NCI-H524 treated with DMSO at 0.1 percent for 48 hours (cell line): ENCODE data around the gene MPPED2.

Experiments used
- DNase-seq: peaks from one replicate; lab custom pipeline; 2025; lab: John Stamatoyannopoulos, UW

Gene MPPED2

DNA sequence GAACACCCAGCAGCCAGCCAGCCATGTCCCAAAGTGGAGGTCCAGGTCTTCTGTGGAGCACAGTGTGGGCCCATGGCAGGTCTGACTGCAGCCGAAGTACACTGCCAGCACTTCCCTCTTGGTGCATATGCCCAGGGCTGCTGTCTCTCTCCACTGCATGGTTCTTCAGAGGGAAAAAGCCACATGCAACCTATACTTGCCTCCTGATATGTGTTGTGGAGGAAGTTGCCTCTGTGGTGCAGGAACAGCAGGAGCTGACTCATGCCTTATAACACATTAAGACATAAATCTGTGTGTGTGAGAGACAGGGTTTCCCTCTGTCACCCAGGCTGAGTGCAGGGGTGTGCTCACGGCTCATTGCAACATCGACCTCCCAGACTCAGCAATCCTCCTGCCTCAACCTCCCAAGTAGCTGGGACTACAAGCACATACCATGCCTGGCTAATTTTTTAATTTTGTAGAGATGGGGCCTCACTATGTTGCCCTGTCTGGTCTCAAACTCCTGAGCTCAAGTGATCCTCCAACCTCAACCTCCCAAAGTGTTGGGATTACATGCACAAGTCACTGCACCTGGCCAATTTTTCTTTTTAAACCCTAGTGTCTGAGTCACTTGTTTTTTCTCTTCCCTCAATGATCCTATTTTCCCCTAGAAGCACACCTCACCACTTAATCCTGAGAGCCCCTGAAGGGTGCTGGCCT lies 98.8 kb downstream of the MPPED2 start:
- no peak for DNase-seq

GRCh38 chr11:30485756-30486155 lies 100.4 kb downstream of the MPPED2 start:
- no peak for DNase-seq

GRCh38 chr11:30485222-30485621 lies 100.9 kb downstream of the MPPED2 start:
- DNase-seq = no peak

DNA sequence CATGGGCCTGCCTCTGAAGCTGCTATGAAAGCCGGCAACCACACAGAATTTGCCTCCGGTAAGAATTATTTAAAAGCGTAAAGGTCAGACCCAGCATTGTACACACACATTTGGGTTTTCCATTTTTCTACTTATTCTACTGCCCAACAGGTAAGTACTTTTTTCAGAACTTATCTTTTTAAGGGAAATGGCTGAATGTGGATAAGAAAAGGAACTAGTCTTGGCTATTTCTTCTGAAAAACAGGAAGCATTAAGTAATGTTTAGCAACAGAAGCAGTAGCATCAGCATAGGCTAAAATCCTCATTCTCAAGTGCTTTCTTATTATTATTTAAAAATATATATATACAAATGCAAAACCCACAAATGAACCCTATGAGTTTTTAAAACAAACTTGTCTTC lies 103.1 kb downstream of the MPPED2 start:
- no peak for DNase-seq

DNA sequence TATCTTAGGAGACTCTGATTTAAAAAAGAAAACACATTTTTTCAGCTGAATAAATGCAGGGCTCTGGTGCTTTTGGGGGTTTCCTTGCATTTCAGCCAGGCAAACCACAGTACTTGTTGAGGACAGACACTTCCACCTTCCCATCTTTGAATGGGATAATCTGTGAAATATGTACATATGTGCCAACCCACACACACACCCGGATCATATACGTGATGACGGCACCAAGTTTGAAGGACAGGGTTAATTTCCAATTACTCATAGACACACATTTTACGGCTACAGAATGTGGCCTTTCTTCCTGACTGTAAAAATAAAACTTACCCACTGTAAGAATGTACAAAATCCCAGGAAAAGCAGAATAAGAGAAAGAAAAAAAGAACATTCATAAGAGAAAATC lies 104.4 kb downstream of the MPPED2 start:
- DNase-seq = no peak

DNA sequence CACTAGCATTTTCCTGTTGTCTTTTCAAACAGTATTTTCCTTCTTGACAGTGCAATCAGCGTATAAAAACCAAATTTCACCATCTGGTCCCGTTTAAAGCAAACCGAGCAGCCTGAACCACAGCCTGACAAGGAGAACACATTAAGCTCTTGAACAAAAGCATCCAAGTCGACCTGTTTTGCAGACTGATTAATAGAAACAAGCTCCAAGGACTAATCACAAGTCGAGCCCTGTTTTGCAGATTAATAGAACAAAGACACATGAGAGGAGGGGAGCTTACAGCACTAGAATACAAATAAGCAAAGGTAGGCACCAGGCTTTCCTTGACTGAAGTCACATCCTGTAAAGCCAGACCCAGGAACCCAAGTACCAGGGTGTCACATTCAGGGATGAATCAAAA lies 104.8 kb downstream of the MPPED2 start:
- DNase-seq = no peak

DNA sequence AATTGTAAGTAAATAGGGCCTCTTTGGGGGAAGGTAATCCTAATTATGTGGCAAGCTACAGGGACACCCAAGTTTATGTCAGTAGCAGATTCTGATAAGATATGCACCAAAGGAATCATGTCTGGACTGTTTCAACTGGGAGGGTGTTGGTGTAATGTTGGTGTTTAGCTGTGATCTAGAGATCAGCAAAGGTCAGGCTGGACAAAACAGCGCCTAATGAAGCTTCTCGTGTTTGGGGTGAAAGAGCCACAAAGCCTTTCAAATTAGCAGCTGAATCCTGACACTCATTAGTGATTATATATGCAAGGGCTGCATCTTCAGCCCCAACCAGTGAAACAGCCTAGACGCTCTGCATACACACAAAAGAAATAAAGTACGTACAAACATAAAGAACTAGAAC lies 106.3 kb downstream of the MPPED2 start:
- DNase-seq = no peak

DNA sequence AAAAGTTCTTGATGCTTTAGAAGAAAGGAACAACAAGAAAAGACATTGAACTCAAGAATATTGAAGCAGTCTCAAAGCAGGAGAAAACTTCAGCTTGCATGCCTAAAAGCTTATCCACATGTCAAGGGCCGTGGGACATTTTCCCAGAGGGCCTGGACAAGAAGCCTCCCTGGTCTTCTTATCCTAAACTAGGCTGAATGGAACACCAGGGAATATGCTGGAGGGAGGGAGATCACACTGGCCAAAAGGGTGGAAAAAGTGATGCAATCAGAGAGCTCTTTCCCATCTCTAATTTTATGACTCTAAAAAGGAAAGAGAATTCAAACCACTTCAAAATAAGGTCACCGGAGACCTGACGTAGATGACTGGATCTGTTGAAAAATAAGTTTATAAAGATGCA lies 107.2 kb downstream of the MPPED2 start:
- DNase-seq = no peak

DNA sequence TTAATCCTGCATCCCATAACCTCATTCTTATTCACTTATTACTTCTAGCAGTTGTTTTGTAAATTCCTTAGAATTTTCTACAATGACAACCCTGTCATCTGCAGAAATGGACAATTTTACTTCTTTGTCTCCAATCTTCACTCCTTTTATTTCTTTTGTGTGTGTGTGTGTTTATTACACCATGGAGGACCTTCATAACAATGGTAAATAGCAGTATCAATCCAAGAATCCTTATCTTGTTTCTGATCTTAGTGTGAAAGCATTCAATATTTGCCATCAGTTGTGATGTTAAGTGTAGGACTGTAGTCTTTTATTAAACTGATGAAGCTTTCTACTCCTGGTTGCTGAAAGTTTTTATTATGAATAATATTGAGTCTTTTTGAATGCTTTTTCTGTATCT lies 109.1 kb downstream of the MPPED2 start:
- DNase-seq = no peak

DNA sequence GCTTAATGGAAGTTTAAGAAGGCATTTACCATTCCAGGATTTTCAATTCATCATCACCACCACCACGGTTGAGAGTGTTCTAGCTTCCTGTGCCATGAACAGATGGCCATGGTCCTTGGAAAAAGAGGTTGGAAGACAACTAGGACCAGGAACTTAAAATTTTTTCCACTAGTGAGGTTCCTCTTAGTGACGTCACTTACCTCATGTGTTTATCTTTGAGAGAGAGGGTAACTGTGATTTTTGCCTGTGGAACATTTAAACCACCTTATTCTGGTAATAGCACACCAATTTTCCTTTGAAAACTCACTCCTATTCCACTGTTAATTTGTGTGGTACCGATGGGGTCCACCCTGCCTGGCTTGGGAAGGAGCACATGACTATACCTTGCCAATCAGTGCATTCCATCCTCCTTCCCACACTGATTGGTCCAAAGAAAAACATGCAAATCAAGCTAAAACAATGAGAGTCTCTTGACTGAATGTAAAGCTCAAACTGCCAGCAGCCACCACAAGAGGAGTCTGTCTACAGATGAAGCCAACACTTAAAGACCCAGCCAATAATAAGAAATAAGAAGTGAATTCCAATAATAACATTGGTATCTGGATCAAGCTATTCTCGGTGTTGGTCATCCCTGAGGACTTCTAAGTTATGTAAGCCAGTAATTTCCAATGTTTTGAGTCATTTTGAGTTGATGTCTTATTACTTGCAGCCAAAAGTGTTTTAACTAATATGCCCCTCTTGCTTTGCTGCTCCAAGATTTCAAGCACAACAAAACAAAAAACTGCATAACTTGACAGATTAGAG lies 111.8 kb downstream of the MPPED2 start:
- no peak for DNase-seq

- DNase-seq = no peak
Measured at GRCh38 chr11:30471244-30471643, 114.9 kb downstream of the MPPED2 start.

DNA sequence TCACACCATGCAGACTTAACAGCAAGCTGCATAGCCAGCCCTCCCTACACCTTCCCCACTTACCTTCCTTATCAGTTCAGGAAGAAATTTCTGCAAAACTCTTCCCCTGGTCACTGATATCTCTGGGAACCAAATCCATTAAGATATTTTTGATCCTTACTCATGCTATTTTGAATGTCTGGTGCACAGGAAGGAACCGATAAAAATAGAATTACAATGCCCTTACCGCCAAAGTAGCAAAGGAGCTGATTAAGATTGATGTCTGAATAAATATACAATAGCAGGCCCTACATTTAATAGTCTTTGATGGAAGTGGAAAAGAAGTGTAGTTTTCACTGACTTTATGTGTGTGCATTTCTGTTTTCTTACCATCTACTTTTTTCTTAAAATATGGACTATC lies 117.3 kb downstream of the MPPED2 start:
- no peak for DNase-seq

DNA sequence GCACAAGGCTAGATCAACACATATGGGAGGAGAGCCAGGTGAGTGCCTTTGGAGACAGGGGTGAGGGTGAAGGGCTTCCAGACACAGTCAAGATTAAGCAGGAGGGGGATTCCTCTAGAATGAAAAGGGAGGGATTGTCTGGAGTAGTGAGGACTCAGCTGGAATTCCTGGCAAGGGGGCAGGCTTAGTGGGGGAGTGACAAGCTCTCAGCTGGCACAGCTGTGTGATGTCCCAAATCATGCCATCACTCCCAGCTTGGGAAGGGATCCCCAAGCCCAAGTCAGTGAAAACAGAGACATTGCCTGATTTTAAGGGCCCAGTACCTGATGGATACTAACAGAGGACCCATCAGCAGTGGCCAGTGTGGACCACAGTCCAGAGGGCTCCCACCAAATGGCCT lies 119.0 kb downstream of the MPPED2 start:
- DNase-seq = no peak

DNA sequence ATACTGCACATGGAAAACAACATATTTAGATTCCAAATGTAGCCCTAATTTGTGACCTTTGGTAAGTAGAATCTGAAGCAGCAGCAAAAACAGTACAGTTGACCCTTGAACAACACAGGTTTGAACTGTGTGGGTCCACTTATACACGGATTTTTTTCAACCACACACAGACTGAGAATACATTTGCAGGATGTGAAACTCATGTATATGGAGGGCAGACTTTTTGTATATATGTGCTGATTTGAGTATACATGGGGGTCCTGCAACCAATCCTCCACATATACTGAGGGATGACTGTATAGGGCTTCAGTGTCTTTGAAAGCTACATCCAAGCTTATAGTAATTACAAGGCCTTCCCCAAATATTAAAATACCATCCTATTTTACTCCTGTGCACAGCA lies 120.5 kb downstream of the MPPED2 start:
- no peak for DNase-seq

- DNase-seq = no peak
Measured at GRCh38 chr11:30465192-30465591, 121.0 kb downstream of the MPPED2 start.

GRCh38 chr11:30463266-30463665 lies 122.9 kb downstream of the MPPED2 start:
- DNase-seq = no peak

GRCh38 chr11:30462421-30462820 lies 123.7 kb downstream of the MPPED2 start:
- no peak for DNase-seq

GRCh38 chr11:30459821-30460220 lies 126.3 kb downstream of the MPPED2 start:
- no peak for DNase-seq

GRCh38 chr11:30459306-30459705 lies 126.8 kb downstream of the MPPED2 start:
- DNase-seq = no peak

GRCh38 chr11:30458541-30458940 lies 127.6 kb downstream of the MPPED2 start:
- no peak for DNase-seq

DNA sequence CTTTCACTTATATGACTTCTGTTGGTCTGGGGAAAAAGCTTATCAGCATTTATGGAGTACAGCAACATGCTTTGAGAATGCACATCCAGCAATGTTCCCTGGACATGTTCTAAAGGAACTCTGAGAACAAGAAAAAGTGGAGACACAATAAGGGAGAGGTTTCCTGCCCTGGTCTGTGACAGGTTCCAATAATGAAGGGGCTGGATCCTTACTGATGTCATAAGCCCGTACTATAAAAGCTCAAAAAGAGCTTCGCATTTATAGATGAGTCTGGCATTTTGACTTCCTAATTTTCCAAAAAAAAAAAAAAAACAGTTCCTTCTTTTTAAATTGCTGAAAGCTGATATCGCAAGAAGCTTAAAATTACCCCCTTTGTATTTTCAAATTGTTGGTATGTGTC lies 129.1 kb downstream of the MPPED2 start:
- no peak for DNase-seq

- DNase-seq = no peak
Measured at GRCh38 chr11:30455025-30455424, 131.1 kb downstream of the MPPED2 start.

- DNase-seq = no peak
Measured at GRCh38 chr11:30454541-30454940, 131.6 kb downstream of the MPPED2 start.

DNA sequence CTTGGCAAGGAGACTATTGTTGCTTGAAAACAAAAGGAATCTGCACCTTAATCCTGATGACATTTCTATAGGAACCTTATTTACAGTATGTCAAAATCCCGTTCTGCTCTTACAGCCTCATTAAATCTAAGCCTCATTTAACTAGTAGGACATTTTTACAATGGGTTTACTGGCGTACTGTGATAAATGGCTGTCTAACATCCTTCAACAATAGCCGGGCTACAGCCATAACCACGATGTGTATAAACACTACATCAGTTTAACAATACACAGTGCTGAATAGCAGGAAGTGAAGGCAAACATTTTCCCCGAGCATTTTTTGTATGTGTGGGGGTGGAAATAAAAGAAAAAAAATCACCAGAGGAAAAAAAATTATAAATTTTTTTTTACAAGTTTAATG lies 132.0 kb downstream of the MPPED2 start:
- no peak for DNase-seq
